Measurements from ENCODE around the gene GPHB5. TPM values are rescaled to one million over a fixed set of nuclear protein-coding genes. Genes with fewer than 3 reads are reported as not detected.

The GPHB5 gene
- total and polyA plus RNA-seq, 4 donors, result not detected

- Histone ChIP-seq H3K4me3 (no peak overlapping the region), H3K9ac (ENCODE audit: insufficient read depth in 1 of 2, low read length in 2 of 2) (no peak overlapping the region), H3K27ac (ENCODE audit: low read depth in 1 of 2, low read length in 1 of 2) (peak overlapping the region; percentile 56 to 62), H3K9me3 (ENCODE audit: control insufficient read depth in 4 of 4, insufficient read depth in 3 of 4, low read length in 3 of 4) (peaks cover 0 to 2% (median 0%) of the 10 kb centered on the region in 4 donors), H3K4me1 (ENCODE audit: control insufficient read depth in 5 of 5, insufficient read depth in 5 of 5, low read length in 5 of 5) (peaks cover 0 to 4% (median 0%) of the 10 kb centered on the region in 5 donors), H3K27me3 (ENCODE audit: control insufficient read depth in 3 of 3, insufficient read depth in 3 of 3, low read length in 2 of 3) (no peaks in the 10 kb centered on the region), H3K36me3 (ENCODE audit: control insufficient read depth in 4 of 4, insufficient read depth in 4 of 4, low read length in 4 of 4) (peaks cover 3 to 7% (median 4%) of the 10 kb centered on the region in 4 donors)
- TF ChIP-seq, protein P1, sequence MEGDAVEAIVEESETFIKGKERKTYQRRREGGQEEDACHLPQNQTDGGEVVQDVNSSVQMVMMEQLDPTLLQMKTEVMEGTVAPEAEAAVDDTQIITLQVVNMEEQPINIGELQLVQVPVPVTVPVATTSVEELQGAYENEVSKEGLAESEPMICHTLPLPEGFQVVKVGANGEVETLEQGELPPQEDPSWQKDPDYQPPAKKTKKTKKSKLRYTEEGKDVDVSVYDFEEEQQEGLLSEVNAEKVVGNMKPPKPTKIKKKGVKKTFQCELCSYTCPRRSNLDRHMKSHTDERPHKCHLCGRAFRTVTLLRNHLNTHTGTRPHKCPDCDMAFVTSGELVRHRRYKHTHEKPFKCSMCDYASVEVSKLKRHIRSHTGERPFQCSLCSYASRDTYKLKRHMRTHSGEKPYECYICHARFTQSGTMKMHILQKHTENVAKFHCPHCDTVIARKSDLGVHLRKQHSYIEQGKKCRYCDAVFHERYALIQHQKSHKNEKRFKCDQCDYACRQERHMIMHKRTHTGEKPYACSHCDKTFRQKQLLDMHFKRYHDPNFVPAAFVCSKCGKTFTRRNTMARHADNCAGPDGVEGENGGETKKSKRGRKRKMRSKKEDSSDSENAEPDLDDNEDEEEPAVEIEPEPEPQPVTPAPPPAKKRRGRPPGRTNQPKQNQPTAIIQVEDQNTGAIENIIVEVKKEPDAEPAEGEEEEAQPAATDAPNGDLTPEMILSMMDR (IDR thresholded peaks at IDR 0.05; ENCODE audit: control extremely low read depth, extremely low read depth), result no peak
- DNase-seq (peak in 1 of 3 donors; percentile 41), ATAC-seq (ENCODE audit: insufficient read depth, low FRiP score) (no peak)
- 56 to 57% methylated on average over 8 of the region's 8 CpGs for WGBS, 2 donors
These were observed 23.5 kb downstream of the GPHB5 start for GRCh38 chr14:63295231-63295685.

DNA sequence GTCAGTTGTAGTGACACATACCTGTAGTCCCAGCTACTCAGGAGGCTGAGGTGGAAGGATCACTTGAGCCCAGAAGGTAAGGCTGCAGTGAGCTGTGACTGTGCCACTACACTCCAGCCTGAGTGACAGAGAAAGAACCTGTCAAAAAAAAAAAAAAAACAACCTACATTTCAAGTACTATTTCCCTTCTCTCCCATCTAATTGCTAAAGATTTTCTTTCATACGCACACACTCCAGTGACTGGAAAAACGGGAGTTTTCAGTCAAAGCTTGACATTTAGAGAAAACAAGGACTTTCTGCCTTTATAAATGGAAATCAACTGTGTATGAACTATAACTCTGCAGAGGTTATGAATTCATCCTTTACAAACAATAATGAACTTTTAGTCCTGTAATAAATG is 25.9 kb downstream of the GPHB5 start:
- WGBS, 2 donors, result 84 to 94% methylated on average over 2 of the region's 2 CpGs

DNA sequence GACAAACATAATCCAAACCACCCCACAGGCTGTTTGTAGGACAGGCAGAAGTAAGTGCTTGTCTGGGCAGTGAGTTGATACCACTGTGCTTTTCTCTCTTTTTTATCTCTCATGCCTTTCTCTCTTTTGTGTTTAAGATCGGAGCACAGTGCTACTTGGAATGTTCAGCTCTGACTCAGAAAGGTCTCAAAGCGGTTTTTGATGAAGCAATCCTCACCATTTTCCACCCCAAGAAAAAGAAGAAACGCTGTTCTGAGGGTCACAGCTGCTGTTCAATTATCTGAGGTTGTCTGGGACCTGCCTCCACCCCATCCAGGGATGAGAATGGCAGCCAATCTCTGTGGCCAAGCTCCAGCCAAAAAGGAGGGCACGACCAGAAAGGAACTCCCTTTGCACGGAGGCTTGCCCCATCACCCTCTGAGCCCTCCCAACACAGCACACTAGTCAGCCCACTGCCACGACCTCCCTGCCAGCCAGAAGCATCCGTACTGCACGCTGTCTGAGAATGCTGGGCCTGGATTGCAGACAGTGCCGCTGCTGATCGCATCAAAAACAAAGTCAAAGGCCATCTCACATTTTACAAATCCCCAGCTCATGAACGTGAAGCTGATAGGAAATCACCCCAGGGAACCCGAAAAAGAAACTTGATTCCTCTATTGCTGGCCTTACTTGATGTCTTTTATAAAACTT is 27.8 kb downstream of the GPHB5 start:
- no peak overlapping the region for H3K9ac ChIP-seq (ENCODE audit: insufficient read depth in 1 of 2, low read length in 2 of 2)
- H3K27me3 ChIP-seq (ENCODE audit: control insufficient read depth in 3 of 3, insufficient read depth in 3 of 3, low read length in 2 of 3), result no peaks in the 10 kb centered on the region
- 89 to 92% methylated on average over 12 of the region's 12 CpGs for WGBS, 2 donors
- ATAC-seq (ENCODE audit: insufficient read depth, low FRiP score) (no peak), DNase-seq (no peak)
- peaks cover 0 to 2% (median 0%) of the 10 kb centered on the region in 5 donors for H3K4me1 ChIP-seq (ENCODE audit: control insufficient read depth in 5 of 5, insufficient read depth in 5 of 5, low read length in 5 of 5)
- TF ChIP-seq, protein P1 (IDR thresholded peaks at IDR 0.05; ENCODE audit: control extremely low read depth, extremely low read depth), result no peak
- no peak overlapping the region for H3K4me3 ChIP-seq
- peaks cover 3 to 19% (median 12%) of the 10 kb centered on the region in 4 donors for H3K36me3 ChIP-seq (ENCODE audit: control insufficient read depth in 4 of 4, insufficient read depth in 4 of 4, low read length in 4 of 4)
- peaks cover 0 to 2% (median 0%) of the 10 kb centered on the region in 4 donors for H3K9me3 ChIP-seq (ENCODE audit: control insufficient read depth in 4 of 4, insufficient read depth in 3 of 4, low read length in 3 of 4)
- H3K27ac ChIP-seq (ENCODE audit: low read depth in 1 of 2, low read length in 1 of 2), result no peak overlapping the region

More for the DNA sequence above, 25.9 kb downstream of the GPHB5 start:
- no peak overlapping the region for H3K4me3 ChIP-seq
- DNase-seq (no peak), ATAC-seq (ENCODE audit: insufficient read depth, low FRiP score) (no peak)
- H3K9ac ChIP-seq (ENCODE audit: insufficient read depth in 1 of 2, low read length in 2 of 2), result no peak overlapping the region
- peaks cover 3 to 12% (median 10%) of the 10 kb centered on the region in 4 donors for H3K36me3 ChIP-seq (ENCODE audit: control insufficient read depth in 4 of 4, insufficient read depth in 4 of 4, low read length in 4 of 4)
- no peaks in the 10 kb centered on the region for H3K27me3 ChIP-seq (ENCODE audit: control insufficient read depth in 3 of 3, insufficient read depth in 3 of 3, low read length in 2 of 3)
- TF ChIP-seq, protein P1 (IDR thresholded peaks at IDR 0.05; ENCODE audit: control extremely low read depth, extremely low read depth), result no peak
- H3K27ac ChIP-seq (ENCODE audit: low read depth in 1 of 2, low read length in 1 of 2), result no peak overlapping the region
- H3K4me1 ChIP-seq (ENCODE audit: control insufficient read depth in 5 of 5, insufficient read depth in 5 of 5, low read length in 5 of 5), result peaks cover 0 to 2% (median 0%) of the 10 kb centered on the region in 5 donors
- peaks cover 0 to 2% (median 0%) of the 10 kb centered on the region in 4 donors for H3K9me3 ChIP-seq (ENCODE audit: control insufficient read depth in 4 of 4, insufficient read depth in 3 of 4, low read length in 3 of 4)
